Measurements from ENCODE around the gene UGT1A1.
"Not testable (repeated sequence)": the region's sequence is repeated elsewhere in the genome, so short reads cannot be mapped to it uniquely, and the experiment has no call there.

UGT1A1 gene

DNA sequence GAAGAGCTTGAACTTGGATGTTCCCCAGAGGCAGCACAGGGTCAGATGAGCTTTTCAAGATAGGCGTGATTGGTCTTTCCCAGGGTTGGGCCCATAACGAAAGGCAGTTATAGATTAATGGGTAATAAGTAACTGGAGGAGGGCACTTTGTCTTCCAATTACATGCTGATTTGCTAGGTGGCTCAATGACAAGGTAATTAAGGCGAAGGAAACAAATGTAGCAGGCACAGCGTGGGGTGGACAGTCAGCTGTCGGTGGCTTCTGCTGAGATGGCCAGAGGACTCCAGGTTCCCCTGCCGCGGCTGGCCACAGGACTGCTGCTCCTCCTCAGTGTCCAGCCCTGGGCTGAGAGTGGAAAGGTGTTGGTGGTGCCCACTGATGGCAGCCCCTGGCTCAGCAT is 41.5 kb upstream of the UGT1A1 start, which contains the start of gene UGT1A4:
UGT1A4 (plus strand) TSS at position 185 of the 400 bp plus-strand sequence; CDS start at position 270, 85 bp downstream.
- no peak for TF ChIP-seq POLR2A (IDR thresholded peaks at IDR 0.05; ENCODE audit: extremely low read depth, insufficient read length)
- TF ChIP-seq, protein P1, sequence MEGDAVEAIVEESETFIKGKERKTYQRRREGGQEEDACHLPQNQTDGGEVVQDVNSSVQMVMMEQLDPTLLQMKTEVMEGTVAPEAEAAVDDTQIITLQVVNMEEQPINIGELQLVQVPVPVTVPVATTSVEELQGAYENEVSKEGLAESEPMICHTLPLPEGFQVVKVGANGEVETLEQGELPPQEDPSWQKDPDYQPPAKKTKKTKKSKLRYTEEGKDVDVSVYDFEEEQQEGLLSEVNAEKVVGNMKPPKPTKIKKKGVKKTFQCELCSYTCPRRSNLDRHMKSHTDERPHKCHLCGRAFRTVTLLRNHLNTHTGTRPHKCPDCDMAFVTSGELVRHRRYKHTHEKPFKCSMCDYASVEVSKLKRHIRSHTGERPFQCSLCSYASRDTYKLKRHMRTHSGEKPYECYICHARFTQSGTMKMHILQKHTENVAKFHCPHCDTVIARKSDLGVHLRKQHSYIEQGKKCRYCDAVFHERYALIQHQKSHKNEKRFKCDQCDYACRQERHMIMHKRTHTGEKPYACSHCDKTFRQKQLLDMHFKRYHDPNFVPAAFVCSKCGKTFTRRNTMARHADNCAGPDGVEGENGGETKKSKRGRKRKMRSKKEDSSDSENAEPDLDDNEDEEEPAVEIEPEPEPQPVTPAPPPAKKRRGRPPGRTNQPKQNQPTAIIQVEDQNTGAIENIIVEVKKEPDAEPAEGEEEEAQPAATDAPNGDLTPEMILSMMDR (IDR thresholded peaks at IDR 0.05; ENCODE audit: low read depth, low read length), result no peak
- no peak for TF ChIP-seq MYC (IDR thresholded peaks at IDR 0.05; ENCODE audit: low read depth, low read length)
- TF ChIP-seq, protein P2, sequence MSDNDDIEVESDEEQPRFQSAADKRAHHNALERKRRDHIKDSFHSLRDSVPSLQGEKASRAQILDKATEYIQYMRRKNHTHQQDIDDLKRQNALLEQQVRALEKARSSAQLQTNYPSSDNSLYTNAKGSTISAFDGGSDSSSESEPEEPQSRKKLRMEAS (IDR thresholded peaks at IDR 0.05; ENCODE audit: low read depth, low read length), result no peak
- DNase-seq (ENCODE audit: low read depth), result no peak
- H3K4me3 ChIP-seq (ENCODE audit: low read depth, low read length), result no peak within 1 kb of the TSS

DNA sequence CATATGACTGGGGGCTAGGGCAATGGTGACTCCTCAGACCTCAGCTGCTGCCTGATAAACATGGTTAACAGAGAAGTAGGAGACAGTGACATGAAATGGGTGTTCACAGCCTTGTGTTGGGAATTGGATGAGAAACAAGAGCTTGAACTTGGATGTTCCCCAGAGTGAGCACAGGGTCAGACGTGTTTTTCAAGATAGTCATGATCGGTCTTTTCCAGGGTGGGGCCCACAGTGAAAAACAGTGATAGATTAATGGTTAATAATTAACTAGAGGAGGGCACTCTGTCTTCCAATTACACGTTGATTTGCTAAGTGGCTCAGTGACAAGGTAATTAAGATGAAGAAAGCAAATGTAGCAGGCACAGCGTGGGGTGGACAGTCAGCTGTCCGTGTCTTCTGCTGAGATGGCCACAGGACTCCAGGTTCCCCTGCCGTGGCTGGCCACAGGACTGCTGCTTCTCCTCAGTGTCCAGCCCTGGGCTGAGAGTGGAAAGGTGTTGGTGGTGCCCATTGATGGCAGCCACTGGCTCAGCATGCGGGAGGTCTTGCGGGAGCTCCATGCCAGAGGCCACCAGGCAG is 31.3 kb upstream of the UGT1A1 start, which contains the start of gene UGT1A3:
UGT1A3 (plus strand) TSS at position 320 of the 579 bp plus-strand sequence; CDS start at position 405, 85 bp downstream.
- no peak for DNase-seq (ENCODE audit: low read depth)
- TF ChIP-seq, protein P2 (IDR thresholded peaks at IDR 0.05; ENCODE audit: low read depth, low read length), result no peak
- TF ChIP-seq MYC (IDR thresholded peaks at IDR 0.05; ENCODE audit: low read depth, low read length) (no peak), POLR2A (IDR thresholded peaks at IDR 0.05; ENCODE audit: extremely low read depth, insufficient read length) (no peak)
- TF ChIP-seq, protein P1 (IDR thresholded peaks at IDR 0.05; ENCODE audit: low read depth, low read length), result no peak
- no peak within 1 kb of the TSS for H3K4me3 ChIP-seq (ENCODE audit: low read depth, low read length)

DNA sequence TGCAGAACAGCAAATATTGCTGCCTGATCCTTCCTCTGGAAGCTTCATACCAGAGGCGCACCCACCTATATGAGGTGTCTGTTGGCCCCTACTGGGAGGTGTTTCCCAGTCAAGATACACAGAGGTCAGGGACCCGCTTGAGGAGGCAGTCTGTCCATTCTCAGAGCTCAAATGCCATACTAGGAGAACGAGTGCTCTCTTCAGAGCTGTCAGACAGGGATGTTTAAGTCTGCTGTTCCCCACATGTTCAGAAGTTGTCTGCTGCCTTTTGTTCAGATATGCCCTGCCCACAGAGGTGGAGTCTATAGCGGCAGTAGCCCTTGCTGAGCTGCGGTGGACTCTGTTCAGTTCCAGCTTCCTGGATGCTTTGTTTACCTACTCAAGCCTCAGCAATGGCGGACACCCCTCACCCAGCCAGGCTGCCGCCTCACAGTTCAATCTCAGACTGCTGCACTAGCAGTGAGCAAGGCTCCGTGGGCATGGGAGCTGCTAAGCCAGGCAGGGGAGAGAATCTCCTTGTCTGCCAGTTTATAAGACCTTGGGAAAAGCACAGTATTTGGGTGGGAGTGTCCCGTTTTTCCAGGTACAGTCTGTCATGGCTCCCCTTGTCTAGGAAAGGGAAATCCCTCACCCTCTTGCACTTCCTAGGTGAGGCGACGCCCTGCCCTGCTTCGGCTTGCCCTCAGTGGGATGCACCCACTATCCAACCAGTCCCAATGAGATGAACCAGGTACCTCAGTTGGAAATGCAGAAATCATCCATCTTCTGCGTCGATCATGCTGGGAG is 23.0 kb upstream of the UGT1A1 start:
- not testable (repeated sequence) for H3K4me3 ChIP-seq (ENCODE audit: low read depth, low read length); DNase-seq (ENCODE audit: low read depth)

DNA sequence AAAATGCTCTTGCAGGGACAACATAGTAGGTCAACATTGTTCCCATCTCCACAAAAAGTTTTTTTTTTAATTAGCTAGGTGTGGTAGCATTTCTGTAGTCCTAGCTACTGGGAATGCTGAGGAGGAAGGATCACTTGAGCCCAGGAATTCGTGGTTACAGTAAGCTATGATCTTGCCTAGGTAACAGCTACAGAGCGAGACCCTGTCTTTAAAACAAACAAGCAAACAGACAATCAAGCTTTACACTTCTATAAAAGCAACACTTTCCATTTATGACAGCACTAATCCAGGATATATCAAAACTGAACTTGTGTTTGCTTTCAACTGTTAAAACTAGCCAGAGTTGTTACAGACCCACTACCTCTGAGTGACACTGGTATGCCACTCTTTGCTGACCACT is 19.2 kb upstream of the UGT1A1 start:
- no peak for DNase-seq (ENCODE audit: low read depth)
- H3K4me3 ChIP-seq (ENCODE audit: low read depth, low read length), result no peak overlapping the region
- TF ChIP-seq MYC (IDR thresholded peaks at IDR 0.05; ENCODE audit: low read depth, low read length) (no peak), POLR2A (IDR thresholded peaks at IDR 0.05; ENCODE audit: extremely low read depth, insufficient read length) (no peak)
- TF ChIP-seq, protein P1 (IDR thresholded peaks at IDR 0.05; ENCODE audit: low read depth, low read length), result no peak
- TF ChIP-seq, protein P2 (IDR thresholded peaks at IDR 0.05; ENCODE audit: low read depth, low read length), result no peak

DNA sequence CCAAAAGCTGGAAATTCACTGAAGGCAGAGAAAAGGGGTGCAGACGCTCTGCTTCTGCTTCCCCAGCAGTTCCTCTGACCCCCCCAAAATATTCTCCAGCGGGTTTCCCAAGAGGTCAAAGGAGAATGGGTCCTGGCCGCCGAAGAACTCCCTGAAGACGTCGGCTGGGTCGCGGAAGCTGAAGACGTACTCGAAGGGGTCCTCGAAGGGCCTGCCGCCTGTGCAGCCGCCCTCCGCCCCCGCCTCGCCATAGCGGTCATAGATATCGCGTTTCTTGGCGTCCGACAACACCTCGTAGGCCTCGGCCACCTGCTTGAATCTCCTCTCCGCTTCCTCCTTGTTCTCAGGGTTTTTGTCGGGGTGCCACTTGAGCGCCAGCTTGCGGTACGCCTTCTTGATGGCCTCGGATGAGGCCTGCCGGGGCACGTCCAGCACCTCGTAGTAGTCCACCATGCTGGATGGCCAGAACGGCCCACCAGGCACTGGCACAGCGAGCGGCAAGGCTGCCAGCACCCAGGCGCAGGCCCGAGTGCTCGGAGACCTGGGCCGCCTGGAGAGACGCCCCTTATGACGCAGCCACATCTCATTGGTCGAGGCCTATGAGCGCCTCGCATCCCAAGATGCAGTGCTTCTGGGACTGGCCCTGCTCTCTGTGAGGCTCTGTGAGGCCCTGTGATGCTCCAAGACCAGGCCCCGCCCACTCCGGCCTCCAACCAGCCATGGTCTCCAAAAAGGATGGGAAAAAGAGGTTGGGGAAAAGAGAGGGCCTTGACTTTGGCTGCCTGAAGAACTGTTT is 16.4 kb upstream of the UGT1A1 start:
- no peak for DNase-seq (ENCODE audit: low read depth)
- no peak overlapping the region for H3K4me3 ChIP-seq (ENCODE audit: low read depth, low read length)
- TF ChIP-seq POLR2A (IDR thresholded peaks at IDR 0.05; ENCODE audit: extremely low read depth, insufficient read length) (no peak), MYC (IDR thresholded peaks at IDR 0.05; ENCODE audit: low read depth, low read length) (no peak)
- TF ChIP-seq, protein P2 (IDR thresholded peaks at IDR 0.05; ENCODE audit: low read depth, low read length), result no peak
- TF ChIP-seq, protein P1 (IDR thresholded peaks at IDR 0.05; ENCODE audit: low read depth, low read length), result no peak

Measured in NB4 (cell line).